PFSK-1 (cell line): ENCODE results near the gene CKAP2L.

Experiments used
- FOXP2 ChIP-seq: optimal IDR thresholded peaks from 2 replicates; pipeline ENCODE3; 2011; ENCODE audit warnings: borderline replicate concordance, control low read depth, inconsistent platforms; ENCODE audit not compliant: insufficient read depth; ENCODE audit errors: extremely low read length, extremely low read depth
- POLR2AphosphoS5 ChIP-seq: IDR thresholded peaks from 2 replicates; pipeline ENCODE4 v1.6.1; 2012; ENCODE audit warnings: low read depth, mild to moderate bottlenecking, control low read depth, low read length, moderate library complexity
- SIN3A ChIP-seq: IDR thresholded peaks from 2 replicates; pipeline ENCODE4 v1.6.1; 2012; ENCODE audit warnings: mild to moderate bottlenecking, low read length, moderate library complexity, borderline replicate concordance; ENCODE audit not compliant: insufficient read depth
- TAF1 ChIP-seq: IDR thresholded peaks from 2 replicates; pipeline ENCODE4 v1.6.1; 2012; ENCODE audit warnings: low read length, control low read depth, borderline replicate concordance; ENCODE audit not compliant: insufficient read depth
- TF ChIP-seq, protein P1 (sequence below), 2 experiments: IDR thresholded peaks; 2 replicates each; pipeline versions ENCODE4 v1.6.1 to v1.8.0; 2011 to 2012; ENCODE audit warnings: low read depth in 2 of 2, low read length in 2 of 2, control low read depth in 1 of 2, inconsistent platforms in 1 of 2, mild to moderate bottlenecking in 1 of 2, moderate library complexity in 1 of 2; ENCODE audit not compliant: insufficient read depth in 1 of 2

DNA sequence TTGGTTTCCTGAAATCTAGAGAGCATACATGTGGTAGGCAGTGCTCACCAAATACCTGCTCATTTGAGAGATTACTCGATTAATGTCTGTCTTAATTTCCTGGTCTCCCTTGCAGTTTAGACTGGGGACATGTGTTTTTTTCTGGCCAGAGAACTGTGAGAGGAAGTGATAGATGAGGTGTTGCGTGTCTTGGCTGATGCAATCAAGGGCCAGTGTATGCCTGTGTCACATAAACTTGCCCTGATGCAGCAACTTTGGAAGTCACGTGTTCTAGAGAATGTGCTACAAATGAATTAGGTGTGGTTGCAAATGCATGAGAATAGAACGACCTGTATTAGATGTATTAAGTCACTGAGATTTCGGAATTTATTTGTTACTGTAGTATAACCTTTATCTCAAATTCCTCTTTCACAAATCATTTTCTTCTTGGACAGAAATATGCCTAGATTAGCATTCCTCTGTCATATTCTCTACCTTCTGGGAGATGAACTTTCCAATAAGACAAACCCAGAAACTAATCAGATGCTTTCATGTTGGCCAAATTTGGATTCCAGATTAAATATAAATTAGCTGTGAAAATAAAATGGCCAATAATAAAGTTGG lies 29.8 kb upstream of the CKAP2L start:
- TF ChIP-seq, protein P1, sequence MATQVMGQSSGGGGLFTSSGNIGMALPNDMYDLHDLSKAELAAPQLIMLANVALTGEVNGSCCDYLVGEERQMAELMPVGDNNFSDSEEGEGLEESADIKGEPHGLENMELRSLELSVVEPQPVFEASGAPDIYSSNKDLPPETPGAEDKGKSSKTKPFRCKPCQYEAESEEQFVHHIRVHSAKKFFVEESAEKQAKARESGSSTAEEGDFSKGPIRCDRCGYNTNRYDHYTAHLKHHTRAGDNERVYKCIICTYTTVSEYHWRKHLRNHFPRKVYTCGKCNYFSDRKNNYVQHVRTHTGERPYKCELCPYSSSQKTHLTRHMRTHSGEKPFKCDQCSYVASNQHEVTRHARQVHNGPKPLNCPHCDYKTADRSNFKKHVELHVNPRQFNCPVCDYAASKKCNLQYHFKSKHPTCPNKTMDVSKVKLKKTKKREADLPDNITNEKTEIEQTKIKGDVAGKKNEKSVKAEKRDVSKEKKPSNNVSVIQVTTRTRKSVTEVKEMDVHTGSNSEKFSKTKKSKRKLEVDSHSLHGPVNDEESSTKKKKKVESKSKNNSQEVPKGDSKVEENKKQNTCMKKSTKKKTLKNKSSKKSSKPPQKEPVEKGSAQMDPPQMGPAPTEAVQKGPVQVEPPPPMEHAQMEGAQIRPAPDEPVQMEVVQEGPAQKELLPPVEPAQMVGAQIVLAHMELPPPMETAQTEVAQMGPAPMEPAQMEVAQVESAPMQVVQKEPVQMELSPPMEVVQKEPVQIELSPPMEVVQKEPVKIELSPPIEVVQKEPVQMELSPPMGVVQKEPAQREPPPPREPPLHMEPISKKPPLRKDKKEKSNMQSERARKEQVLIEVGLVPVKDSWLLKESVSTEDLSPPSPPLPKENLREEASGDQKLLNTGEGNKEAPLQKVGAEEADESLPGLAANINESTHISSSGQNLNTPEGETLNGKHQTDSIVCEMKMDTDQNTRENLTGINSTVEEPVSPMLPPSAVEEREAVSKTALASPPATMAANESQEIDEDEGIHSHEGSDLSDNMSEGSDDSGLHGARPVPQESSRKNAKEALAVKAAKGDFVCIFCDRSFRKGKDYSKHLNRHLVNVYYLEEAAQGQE (IDR thresholded peaks at IDR 0.05; ENCODE audit: insufficient read depth in 1 of 2, low read depth in 2 of 2, low read length in 2 of 2) = no peak
- no peak for TF ChIP-seq TAF1
- no peak for TF ChIP-seq SIN3A
- TF ChIP-seq POLR2AphosphoS5 = no peak
- TF ChIP-seq FOXP2 = no peak
